GM13977 (cell line): ENCODE results near the gene DPH1.

Experiments used
- DNase-seq: peaks from one replicate; pipeline ENCODE4 v3.0.0; 2012; ENCODE audit warnings: low spot score
- in situ Hi-C: fragments of 300-500 bp; cut with MboI; formaldehyde crosslinking; loops from one replicate; pipeline ENCODE4 v1.12.0; 2022; ENCODE audit warnings: low sequenced_read_pairs, low pct_unique_long_range_greater_than_20kb, mixed read lengths, inconsistent platforms; ENCODE audit not compliant: unreplicated experiment
- TF ChIP-seq, protein P1 (sequence below): IDR thresholded peaks from 2 replicates; pipeline ENCODE4 v1.5.1; 2012; ENCODE audit warnings: mild to moderate bottlenecking, control low read depth; ENCODE audit not compliant: insufficient read depth; ENCODE audit errors: extremely low read depth, missing control alignments

DPH1 gene

DNA sequence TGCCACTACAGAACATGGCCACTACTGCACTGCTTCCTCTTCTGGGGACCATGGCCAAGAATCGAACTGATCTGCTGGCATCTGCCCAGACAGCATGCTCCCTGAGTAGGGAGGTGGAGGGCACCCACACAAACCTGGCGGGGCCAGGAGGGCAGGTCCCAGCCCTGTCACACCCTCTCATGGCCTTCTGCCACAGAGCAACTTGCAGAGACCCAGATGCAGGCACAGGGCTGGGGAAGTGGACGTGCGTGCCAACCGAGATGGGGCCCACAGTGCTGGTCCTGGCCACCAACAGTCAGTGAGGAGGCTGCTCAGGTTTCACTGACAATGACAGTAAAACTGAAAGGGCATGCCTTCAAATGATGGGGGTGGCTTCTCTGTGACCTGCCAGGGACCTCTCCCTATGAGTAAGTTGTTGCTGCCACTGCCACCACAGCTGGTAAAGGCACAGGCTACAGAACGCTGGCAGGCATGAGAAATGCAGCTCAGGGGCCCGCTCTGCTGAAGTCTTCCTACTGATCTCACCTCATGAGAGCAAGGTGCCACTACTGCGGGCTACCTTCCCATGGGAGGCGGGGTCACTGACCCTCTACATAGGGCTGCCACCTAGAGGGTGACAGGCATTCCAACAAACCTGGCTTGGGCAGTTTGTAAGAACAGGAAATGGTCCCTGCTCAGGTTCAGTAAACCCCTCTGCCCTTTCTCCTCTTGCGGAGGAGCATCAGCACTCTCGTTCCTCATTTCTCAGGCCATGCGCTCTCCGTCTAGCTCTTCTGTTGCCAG, 40.5 kb downstream of the DPH1 start:
- TF ChIP-seq, protein P1, sequence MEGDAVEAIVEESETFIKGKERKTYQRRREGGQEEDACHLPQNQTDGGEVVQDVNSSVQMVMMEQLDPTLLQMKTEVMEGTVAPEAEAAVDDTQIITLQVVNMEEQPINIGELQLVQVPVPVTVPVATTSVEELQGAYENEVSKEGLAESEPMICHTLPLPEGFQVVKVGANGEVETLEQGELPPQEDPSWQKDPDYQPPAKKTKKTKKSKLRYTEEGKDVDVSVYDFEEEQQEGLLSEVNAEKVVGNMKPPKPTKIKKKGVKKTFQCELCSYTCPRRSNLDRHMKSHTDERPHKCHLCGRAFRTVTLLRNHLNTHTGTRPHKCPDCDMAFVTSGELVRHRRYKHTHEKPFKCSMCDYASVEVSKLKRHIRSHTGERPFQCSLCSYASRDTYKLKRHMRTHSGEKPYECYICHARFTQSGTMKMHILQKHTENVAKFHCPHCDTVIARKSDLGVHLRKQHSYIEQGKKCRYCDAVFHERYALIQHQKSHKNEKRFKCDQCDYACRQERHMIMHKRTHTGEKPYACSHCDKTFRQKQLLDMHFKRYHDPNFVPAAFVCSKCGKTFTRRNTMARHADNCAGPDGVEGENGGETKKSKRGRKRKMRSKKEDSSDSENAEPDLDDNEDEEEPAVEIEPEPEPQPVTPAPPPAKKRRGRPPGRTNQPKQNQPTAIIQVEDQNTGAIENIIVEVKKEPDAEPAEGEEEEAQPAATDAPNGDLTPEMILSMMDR = peak; percentile 22
- in situ Hi-C loops = no loop called here
- peak; percentile 81 for DNase-seq

DNA sequence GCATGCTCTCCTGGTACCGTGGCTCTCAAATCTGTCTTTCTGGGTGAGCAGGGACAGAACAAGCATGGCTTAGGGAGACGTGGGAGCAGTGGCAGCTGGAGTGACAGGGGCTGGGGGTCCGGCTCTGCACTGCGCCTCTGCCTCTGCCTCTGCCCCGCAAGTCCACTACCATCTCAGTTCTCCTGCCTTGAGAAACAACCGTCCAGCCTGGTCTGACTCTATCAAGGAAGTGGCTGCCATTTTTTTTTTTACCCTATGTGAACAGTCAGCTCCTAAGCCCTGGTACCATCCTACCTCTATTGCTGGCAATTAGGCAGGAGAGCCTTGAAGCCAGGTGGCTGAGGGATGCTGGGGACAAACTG, 41.1 kb downstream of the DPH1 start:
- in situ Hi-C loops = no loop called here

DNA sequence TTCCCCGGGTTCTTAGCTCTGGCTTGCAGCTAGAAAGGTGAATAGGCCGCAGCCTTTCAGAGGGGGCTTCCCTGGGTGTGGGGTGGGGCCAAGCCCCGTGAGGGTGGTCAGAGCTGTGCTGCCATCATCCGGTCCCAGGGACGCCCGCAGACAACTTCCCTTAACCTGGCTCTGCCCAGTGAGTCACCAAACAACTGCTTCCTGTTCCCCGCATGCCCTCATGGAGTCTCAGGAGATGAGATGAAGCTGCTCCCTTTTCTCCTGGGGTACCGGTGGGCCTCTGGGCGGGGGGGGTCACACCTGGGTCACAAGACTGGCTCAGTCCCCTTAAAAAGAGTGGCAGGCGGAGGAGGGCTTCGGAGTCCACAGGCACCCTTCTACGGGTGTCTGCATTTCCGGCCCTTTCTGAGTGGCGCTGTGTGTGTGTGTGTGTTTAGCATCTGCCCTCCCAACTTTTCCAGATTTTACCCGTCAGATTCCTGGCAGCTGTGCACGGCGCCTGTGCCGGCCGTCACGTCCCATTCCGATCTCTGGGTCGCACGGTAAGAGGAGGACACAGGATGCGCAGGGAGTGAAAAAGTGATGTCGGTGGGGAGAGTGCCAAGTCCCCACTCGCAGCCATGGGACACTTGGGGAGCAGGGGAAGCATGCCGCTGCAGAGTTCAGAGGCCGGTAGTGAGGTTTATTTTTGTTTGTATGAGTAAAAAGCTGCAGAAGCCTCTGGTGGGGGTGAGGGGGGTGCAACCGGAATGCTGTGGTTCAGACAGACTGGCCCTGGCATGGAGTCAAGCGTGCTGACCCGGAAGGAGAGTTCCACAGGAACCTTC, 41.7 kb downstream of the DPH1 start:
- in situ Hi-C loops = no loop called here
- DNase-seq = no peak
- TF ChIP-seq, protein P1 = no peak

More for the DNA sequence above, 41.1 kb downstream of the DPH1 start:
- TF ChIP-seq, protein P1 = no peak
- no peak for DNase-seq

DNA sequence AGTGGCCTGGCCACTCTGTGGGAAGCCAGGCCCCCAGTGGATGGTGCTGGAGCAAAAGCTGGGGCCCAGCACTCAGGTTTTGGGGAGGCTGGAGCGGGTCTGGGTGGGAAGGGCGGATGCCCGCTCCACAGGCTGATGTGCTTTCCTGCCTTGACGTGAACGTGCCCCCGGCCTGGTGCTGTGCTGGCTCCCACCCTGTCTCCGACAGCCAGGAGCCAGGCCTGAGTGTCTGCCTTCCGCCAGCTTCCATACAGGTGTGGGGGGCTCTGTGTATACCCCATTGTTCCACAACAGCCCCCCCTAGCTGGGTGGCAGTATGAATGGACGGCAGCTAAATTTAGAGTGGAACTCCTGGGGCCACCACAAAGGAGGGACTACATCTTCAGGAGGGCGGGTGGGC, 45.0 kb downstream of the DPH1 start:
- in situ Hi-C loops = no loop called here
- no peak for DNase-seq
- TF ChIP-seq, protein P1 = peak; percentile 5

DNA sequence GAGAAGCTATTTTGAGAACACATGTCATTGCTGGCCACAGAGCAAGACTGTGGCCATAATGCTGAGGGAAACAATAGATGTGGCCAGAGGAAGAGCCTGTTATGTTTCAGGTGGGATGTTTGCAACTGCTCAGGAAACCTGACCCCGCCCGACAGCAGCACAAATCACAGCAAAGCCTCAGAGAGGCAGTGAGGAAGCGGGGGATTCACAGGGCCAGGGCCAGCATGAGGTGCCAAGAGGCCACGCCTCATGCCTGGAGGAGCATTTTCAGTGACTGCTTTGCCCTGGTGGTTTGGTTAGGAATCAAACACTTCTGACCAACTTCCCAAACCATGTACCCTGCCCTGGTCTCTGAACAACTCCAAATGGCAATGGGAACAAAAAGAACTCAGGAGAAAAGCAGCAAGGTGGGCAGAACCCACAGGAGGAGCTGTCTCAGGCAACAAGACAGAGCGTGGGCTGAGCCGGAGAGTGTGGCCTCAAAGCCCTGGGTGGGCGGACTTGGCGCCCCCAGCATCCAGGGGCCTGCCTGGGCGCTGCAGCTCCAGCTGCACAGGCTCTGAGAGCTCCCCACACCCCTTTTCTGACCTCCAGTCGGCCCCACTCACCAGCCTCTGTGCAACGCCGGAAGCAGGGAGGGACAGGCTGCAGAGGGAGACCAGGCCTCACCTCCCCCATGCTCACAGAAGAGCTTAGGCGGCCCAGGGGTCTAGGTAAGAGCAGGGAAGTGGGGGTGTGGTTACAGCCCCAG, 45.6 kb downstream of the DPH1 start:
- TF ChIP-seq, protein P1 = no peak
- DNase-seq = no peak
- in situ Hi-C loops = no loop called here

DNA sequence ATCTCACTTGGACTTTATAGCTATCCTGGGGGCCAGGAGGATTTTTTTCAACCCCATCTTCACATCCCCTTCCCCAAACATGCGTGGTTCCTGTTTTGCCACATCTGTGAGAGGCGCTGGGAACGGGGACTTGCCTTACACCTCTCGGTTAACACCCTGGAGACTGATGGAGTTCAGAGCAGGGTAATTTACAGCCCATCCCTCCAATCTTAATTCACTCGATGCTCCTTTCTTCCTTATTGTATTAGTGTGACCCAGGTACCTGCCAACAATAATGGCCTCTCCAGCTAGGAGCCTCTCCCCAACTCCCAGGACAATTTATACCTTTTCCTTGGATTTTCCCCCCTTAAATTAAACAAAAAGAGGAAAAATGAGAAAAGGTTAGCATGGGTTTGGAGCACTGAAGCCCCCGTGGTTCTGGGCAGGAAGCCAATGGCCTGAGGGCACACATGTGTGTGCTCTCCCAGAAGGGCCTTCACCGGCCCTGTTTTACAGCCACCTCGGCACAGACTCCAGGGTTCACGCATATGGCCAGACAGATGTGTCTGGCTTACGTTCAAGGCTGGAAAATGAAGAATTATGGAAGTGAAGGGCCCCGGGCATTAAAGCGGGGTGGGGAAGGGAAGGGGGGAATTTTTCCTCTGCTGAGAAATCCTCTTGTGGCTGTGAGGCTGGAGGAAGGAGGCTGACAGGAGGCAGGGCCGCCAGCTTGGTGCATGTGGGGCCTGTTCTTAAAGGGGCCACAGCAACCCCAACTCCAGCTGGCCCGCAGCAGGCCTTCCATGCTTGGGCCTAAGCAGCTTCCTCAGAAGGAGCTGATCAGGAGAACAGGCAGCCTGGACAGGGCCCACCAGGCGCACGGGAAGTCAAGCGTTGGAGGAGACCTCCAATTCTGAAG, 46.4 kb downstream of the DPH1 start:
- in situ Hi-C loops = no loop called here
- no peak for DNase-seq
- TF ChIP-seq, protein P1 = no peak
